Spleen (tissue), 7 donors: ENCODE results near the gene L3MBTL3.

Experiments
- CTCF ChIP-seq, 11 experiments: fragments of 200-600 bp in 7 of 11; fragments of 450-650 bp in 4 of 11; sonication (generic) in 4 of 11; IDR thresholded peaks in 8 of 11; conservative IDR thresholded peaks in 3 of 11; 1 replicate in 7 of 11; 2 replicates in 4 of 11; pipeline versions ENCODE4 v1.4.0 to v1.8.0; 2016 to 2021; ENCODE audit warnings: antibody characterized with exemption in 11 of 11, inconsistent platforms in 4 of 11, mild to moderate bottlenecking in 1 of 11
- POLR2A ChIP-seq, 3 donors: fragments of 450-650 bp; IDR thresholded peaks; one replicate each; pipeline ENCODE4 v1.5.1; 2017; ENCODE audit warnings: antibody characterized with exemption in 3 of 3, mild to moderate bottlenecking in 1 of 3
- POLR2AphosphoS5 ChIP-seq, 3 donors: sonication (generic); formaldehyde crosslinking; IDR thresholded peaks; one replicate each; pipeline ENCODE4 v1.5.1; 2017; ENCODE audit warnings: antibody characterized with exemption in 3 of 3
- donor health status: DM: no; HTN: no; CAD: no; lungs with moderate emphysema.
- donor health status: DM: no; HTN: no; CAD: no.
- donor health status: DM: no; HTN: no; CAD: no.

- TF ChIP-seq CTCF (IDR thresholded peaks at IDR 0.05 in 8 of 11, conservative IDR thresholded peaks at IDR 0.05 in 3 of 11) (no peak), POLR2A (IDR thresholded peaks at IDR 0.05) (no peak), POLR2AphosphoS5 (IDR thresholded peaks at IDR 0.05) (no peak)
Measured at GRCh38 chr6:130119211-130119610, 100.8 kb downstream of the L3MBTL3 start.
